Measurements from ENCODE around the gene HIGD1A. TPM values are rescaled to one million over a fixed set of nuclear protein-coding genes. Genes with fewer than 3 reads are reported as not detected.
A peak's percentile ranks its signal among the peaks of the same experiment; 100 is the strongest.

Gene HIGD1A
- total and polyA plus RNA-seq, 9 of the 15 experiments (the other 6 are each of a cell fraction or from before 2014, with no cell fraction given), result 165 to 1,185 (median 333) TPM

DNA sequence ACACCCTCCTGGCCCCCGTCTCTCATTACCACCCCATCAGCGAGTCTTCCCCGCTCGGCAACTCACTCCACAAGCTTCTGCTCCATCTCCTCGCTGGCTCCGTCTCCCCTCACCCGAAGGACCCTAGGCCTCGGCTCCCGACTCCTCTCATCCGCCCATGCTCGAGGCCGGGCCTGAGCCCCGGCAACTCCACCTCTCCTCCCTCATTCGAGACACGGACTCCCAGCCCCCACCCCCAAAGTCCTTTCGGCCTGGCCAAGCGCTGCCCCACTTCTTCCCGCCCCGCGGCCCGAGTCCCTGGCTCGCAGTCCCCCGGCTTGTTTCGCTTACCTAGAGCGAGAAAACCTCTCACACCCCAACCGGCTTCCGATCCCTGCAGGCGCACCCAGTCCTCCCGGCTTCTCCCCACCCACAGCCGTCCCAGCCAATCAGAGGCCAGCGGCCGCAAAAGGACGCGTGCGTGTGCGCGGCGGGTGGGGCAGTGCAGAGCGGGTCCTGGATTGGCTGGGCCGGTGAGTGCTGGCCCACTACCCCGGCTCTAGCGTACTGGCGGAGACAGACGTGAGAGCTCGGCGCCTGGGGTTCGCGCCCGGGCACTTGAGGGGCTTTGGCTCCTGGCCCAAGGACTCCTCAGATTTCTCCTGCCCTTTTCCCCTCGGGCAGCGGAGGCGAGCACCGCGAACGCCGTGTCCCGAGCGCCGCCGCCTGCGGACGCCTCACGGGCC lies at the start of gene HIGD1A (continued):
- TF ChIP-seq, protein P1, sequence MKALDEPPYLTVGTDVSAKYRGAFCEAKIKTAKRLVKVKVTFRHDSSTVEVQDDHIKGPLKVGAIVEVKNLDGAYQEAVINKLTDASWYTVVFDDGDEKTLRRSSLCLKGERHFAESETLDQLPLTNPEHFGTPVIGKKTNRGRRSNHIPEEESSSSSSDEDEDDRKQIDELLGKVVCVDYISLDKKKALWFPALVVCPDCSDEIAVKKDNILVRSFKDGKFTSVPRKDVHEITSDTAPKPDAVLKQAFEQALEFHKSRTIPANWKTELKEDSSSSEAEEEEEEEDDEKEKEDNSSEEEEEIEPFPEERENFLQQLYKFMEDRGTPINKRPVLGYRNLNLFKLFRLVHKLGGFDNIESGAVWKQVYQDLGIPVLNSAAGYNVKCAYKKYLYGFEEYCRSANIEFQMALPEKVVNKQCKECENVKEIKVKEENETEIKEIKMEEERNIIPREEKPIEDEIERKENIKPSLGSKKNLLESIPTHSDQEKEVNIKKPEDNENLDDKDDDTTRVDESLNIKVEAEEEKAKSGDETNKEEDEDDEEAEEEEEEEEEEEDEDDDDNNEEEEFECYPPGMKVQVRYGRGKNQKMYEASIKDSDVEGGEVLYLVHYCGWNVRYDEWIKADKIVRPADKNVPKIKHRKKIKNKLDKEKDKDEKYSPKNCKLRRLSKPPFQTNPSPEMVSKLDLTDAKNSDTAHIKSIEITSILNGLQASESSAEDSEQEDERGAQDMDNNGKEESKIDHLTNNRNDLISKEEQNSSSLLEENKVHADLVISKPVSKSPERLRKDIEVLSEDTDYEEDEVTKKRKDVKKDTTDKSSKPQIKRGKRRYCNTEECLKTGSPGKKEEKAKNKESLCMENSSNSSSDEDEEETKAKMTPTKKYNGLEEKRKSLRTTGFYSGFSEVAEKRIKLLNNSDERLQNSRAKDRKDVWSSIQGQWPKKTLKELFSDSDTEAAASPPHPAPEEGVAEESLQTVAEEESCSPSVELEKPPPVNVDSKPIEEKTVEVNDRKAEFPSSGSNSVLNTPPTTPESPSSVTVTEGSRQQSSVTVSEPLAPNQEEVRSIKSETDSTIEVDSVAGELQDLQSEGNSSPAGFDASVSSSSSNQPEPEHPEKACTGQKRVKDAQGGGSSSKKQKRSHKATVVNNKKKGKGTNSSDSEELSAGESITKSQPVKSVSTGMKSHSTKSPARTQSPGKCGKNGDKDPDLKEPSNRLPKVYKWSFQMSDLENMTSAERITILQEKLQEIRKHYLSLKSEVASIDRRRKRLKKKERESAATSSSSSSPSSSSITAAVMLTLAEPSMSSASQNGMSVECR (CRISPR knock-in tag; IDR thresholded peaks at IDR 0.05), result 0 out of 2 replicates have a peak, but pooled peaks have one; percentile 54
- TF ChIP-seq ARID1B (IDR thresholded peaks at IDR 0.05), result peak; percentile 62
- peak; percentile 93 for TF ChIP-seq TBP (optimal IDR thresholded peaks at IDR 0.05; ENCODE audit: low read depth, low read length)
- TF ChIP-seq SMARCA4 (IDR thresholded peaks at IDR 0.05), result no peak
- TF ChIP-seq, protein P2, sequence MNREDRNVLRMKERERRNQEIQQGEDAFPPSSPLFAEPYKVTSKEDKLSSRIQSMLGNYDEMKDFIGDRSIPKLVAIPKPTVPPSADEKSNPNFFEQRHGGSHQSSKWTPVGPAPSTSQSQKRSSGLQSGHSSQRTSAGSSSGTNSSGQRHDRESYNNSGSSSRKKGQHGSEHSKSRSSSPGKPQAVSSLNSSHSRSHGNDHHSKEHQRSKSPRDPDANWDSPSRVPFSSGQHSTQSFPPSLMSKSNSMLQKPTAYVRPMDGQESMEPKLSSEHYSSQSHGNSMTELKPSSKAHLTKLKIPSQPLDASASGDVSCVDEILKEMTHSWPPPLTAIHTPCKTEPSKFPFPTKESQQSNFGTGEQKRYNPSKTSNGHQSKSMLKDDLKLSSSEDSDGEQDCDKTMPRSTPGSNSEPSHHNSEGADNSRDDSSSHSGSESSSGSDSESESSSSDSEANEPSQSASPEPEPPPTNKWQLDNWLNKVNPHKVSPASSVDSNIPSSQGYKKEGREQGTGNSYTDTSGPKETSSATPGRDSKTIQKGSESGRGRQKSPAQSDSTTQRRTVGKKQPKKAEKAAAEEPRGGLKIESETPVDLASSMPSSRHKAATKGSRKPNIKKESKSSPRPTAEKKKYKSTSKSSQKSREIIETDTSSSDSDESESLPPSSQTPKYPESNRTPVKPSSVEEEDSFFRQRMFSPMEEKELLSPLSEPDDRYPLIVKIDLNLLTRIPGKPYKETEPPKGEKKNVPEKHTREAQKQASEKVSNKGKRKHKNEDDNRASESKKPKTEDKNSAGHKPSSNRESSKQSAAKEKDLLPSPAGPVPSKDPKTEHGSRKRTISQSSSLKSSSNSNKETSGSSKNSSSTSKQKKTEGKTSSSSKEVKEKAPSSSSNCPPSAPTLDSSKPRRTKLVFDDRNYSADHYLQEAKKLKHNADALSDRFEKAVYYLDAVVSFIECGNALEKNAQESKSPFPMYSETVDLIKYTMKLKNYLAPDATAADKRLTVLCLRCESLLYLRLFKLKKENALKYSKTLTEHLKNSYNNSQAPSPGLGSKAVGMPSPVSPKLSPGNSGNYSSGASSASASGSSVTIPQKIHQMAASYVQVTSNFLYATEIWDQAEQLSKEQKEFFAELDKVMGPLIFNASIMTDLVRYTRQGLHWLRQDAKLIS (CRISPR knock-in tag; IDR thresholded peaks at IDR 0.05), result peak; percentile 85; the same call in 1 of the 2 replicates
- TF ChIP-seq NEUROD1 (IDR thresholded peaks at IDR 0.05; ENCODE audit: borderline replicate concordance, low read depth, low read length, partially characterized antibody), result peak; percentile 14
- peak; percentile 82 for TF ChIP-seq CREB1 (IDR thresholded peaks at IDR 0.05)
- TF ChIP-seq CREB1 (CRISPR knock-in tag; IDR thresholded peaks at IDR 0.05), result peak; percentile 85
- peak in 1 of 2 experiments; percentile 8; a peak in 2 of 4 replicates for TF ChIP-seq RCOR1 (IDR thresholded peaks at IDR 0.05; ENCODE audit: borderline replicate concordance in 1 of 2, low read depth in 2 of 2, low read length in 2 of 2)
- no peak for TF ChIP-seq SAP30 (IDR thresholded peaks at IDR 0.05; ENCODE audit: borderline replicate concordance, insufficient read depth, low read depth, low read length, poor library complexity, severe bottlenecking)
- TF ChIP-seq PCBP1 (IDR thresholded peaks at IDR 0.05; ENCODE audit: low read depth, low read length, poor library complexity, severe bottlenecking), result no peak
- no peak for TF ChIP-seq ZNF699 (CRISPR knock-in tag; IDR thresholded peaks at IDR 0.05; ENCODE audit: insufficient replicate concordance)
- TF ChIP-seq DPF2 (IDR thresholded peaks at IDR 0.05), result no peak; the same call in 1 of the 2 replicates
- TF ChIP-seq, protein P3, sequence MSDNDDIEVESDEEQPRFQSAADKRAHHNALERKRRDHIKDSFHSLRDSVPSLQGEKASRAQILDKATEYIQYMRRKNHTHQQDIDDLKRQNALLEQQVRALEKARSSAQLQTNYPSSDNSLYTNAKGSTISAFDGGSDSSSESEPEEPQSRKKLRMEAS (CRISPR knock-in tag; IDR thresholded peaks at IDR 0.05), result peak; percentile 80
- no peak for TF ChIP-seq ZNF124 (CRISPR knock-in tag; IDR thresholded peaks at IDR 0.05)
- TF ChIP-seq, protein P4, sequence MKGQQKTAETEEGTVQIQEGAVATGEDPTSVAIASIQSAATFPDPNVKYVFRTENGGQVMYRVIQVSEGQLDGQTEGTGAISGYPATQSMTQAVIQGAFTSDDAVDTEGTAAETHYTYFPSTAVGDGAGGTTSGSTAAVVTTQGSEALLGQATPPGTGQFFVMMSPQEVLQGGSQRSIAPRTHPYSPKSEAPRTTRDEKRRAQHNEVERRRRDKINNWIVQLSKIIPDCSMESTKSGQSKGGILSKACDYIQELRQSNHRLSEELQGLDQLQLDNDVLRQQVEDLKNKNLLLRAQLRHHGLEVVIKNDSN (CRISPR knock-in tag; IDR thresholded peaks at IDR 0.05), result no peak
- TF ChIP-seq ZNF644 (tag; IDR thresholded peaks at IDR 0.05; ENCODE audit: low read depth), result peak; percentile 73
